A549 (cell line): Measurements from ENCODE around the gene WWC1.

ENCODE experiments used
- CTCF ChIP-seq: fragments of >200 bp; sonication (Bioruptor Twin); formaldehyde crosslinking; IDR thresholded peaks from 3 replicates; pipeline ENCODE4 v1.5.1; 2016
- ESRRA ChIP-seq: fragments of 150-350 bp; IDR thresholded peaks from 2 replicates; pipeline ENCODE4 v1.6.1; 2014; ENCODE audit warnings: mild to moderate bottlenecking, low read length, borderline replicate concordance
- MAFK ChIP-seq: fragments of 450-650 bp; IDR thresholded peaks from 2 replicates; pipeline ENCODE4 v1.6.1; 2014; ENCODE audit not compliant: partially characterized antibody
- POLR2A ChIP-seq: IDR thresholded peaks from 2 replicates; pipeline ENCODE4 v1.6.1; 2012; ENCODE audit warnings: mild to moderate bottlenecking, low read length
- RAD21 ChIP-seq, 2 experiments: fragments of >200 bp in 1 of 2; sonication (Bioruptor Twin) in 1 of 2; formaldehyde crosslinking in 1 of 2; IDR thresholded peaks in 1 of 2; conservative IDR thresholded peaks in 1 of 2; 2 replicates in 1 of 2; 3 replicates in 1 of 2; pipeline ENCODE4 v1.6.1; 2012 to 2018; ENCODE audit warnings: inconsistent platforms in 1 of 2
- REST ChIP-seq: fragments of 200-600 bp; sonication (generic); IDR thresholded peaks from 2 replicates; pipeline ENCODE4 v1.6.1; 2016; ENCODE audit warnings: antibody characterized with exemption, mild to moderate bottlenecking, moderate library complexity
- ZFP36 ChIP-seq: fragments of 450-650 bp; IDR thresholded peaks from 2 replicates; pipeline ENCODE4 v1.6.1; 2014; ENCODE audit warnings: borderline replicate concordance; ENCODE audit not compliant: partially characterized antibody

- TF ChIP-seq RAD21 (conservative IDR thresholded peaks at IDR 0.05 in 1 of 2, IDR thresholded peaks at IDR 0.05 in 1 of 2) = no peak
- TF ChIP-seq ESRRA = no peak
- no peak for TF ChIP-seq CTCF
- TF ChIP-seq MAFK = no peak
- TF ChIP-seq REST = no peak
- TF ChIP-seq POLR2A = no peak
- no peak for TF ChIP-seq ZFP36
Observed at GRCh38 chr5:168434746-168435321, 143.4 kb downstream of the WWC1 start.
